Loucy (cell line): ENCODE measurements around the gene CRIP2.

Experiments
- CTCF ChIP-seq: fragments of 200-600 bp; sonication (generic); conservative IDR thresholded peaks from 2 replicates; pipeline ENCODE4 v1.5.1; 2014; ENCODE audit warnings: mild to moderate bottlenecking, antibody characterized with exemption, low read length
- EZH2phosphoT487 ChIP-seq: fragments of 200-600 bp; IDR thresholded peaks from 2 replicates; pipeline ENCODE4 v1.6.1; 2018; ENCODE audit warnings: antibody characterized with exemption, mild to moderate bottlenecking, moderate library complexity, borderline replicate concordance

- TF ChIP-seq CTCF (0 out of 2 replicates have a peak, but pooled peaks have one; percentile 15), EZH2phosphoT487 (no peak)
Observed at GRCh38 chr14:105471297-105471821, 3.3 kb upstream of the CRIP2 start.
